AG09319 (cell line): ENCODE measurements around the gene MUC21.
A peak's percentile ranks its signal among the peaks of the same experiment; 100 is the strongest.

Source experiments
- DNase-seq: peaks from one replicate; pipeline ENCODE4 v3.0.0-alpha.2; 2010; ENCODE audit warnings: low read depth; ENCODE audit errors: extremely low read depth
- TF ChIP-seq, protein P1 (sequence below): IDR thresholded peaks from 2 replicates; pipeline ENCODE4 v1.5.1; 2011; ENCODE audit warnings: low read depth, mild to moderate bottlenecking, inconsistent platforms, low read length, moderate library complexity

MUC21 gene

GRCh38 chr6:30942338-30943060 lies 41.0 kb upstream of the MUC21 start:
- peak; percentile 45 for DNase-seq
- TF ChIP-seq, protein P1, sequence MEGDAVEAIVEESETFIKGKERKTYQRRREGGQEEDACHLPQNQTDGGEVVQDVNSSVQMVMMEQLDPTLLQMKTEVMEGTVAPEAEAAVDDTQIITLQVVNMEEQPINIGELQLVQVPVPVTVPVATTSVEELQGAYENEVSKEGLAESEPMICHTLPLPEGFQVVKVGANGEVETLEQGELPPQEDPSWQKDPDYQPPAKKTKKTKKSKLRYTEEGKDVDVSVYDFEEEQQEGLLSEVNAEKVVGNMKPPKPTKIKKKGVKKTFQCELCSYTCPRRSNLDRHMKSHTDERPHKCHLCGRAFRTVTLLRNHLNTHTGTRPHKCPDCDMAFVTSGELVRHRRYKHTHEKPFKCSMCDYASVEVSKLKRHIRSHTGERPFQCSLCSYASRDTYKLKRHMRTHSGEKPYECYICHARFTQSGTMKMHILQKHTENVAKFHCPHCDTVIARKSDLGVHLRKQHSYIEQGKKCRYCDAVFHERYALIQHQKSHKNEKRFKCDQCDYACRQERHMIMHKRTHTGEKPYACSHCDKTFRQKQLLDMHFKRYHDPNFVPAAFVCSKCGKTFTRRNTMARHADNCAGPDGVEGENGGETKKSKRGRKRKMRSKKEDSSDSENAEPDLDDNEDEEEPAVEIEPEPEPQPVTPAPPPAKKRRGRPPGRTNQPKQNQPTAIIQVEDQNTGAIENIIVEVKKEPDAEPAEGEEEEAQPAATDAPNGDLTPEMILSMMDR = peak; percentile 64

- TF ChIP-seq, protein P1 = no peak
- no peak for DNase-seq
Observed at GRCh38 chr6:30944051-30944450, 39.5 kb upstream of the MUC21 start.

DNA sequence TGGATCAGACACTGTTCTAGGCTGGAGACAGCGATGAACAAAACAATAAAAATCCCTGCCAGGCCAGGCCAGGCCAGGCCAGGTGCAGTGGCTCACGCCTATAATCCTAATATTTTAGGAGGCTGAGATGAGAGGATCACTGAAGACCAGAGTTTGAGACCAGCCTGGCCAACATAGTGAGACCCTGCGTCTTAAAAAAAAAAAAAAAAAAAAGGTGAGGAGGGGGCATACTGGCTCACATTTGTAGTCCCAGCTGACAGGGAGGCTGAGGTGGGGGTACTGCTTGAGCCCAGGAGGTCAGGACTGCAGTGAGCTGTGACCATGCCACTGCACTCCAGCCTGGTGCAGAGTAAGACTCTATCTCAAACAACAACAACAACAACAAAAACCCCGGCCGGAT lies 38.2 kb upstream of the MUC21 start:
- DNase-seq = no peak
- TF ChIP-seq, protein P1 = no peak

GRCh38 chr6:30947231-30947630 lies 36.3 kb upstream of the MUC21 start:
- TF ChIP-seq, protein P1 = no peak
- DNase-seq = no peak

GRCh38 chr6:30948811-30949210 lies 34.7 kb upstream of the MUC21 start:
- no peak for DNase-seq
- TF ChIP-seq, protein P1 = no peak

GRCh38 chr6:30951907-30952469 lies 31.5 kb upstream of the MUC21 start:
- TF ChIP-seq, protein P1 = no peak
- DNase-seq = no peak

DNA sequence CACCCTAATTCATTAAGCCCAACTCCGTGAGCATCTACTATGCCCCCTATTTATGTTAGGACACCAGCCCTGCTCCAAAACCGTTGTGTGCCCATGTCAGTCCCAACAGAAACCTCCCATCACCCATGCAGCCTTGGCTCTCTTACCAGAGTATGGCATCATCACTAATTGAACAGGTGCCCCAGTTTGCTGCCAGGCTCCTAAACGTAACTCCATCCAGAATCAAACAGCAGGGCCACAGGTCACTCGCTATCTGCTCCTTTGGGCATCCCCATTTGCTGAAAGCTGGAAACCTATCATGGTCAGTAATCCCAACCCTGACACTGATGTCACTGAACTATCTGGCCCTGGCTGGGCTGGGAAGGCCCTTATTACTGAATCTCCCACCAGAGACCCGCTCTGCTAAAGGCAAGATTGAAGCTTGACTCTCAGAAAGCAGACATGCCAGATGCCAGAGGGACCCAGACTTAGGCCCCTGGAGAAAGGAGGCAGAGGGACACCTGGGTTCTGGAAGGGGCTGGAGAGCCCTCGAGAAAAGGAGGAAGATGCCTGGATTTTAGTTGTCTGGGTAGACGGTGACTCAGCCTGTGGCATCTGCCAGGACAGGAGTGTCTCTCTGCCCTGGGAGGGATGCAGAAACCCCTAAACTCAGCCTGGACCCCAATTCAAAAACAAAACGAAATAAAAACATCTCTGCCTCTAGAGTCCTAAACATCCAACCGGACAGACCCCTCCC lies 28.7 kb upstream of the MUC21 start:
- TF ChIP-seq, protein P1 = no peak
- no peak for DNase-seq
